HepG2 (cell line): ENCODE measurements around the gene ASAP2. TPM values are rescaled to one million over a fixed set of nuclear protein-coding genes. Genes with fewer than 3 reads are reported as not detected.

ENCODE experiments used
- BCL6 ChIP-seq: IDR thresholded peaks from 2 replicates; pipeline ENCODE4 v1.6.1; 2016; ENCODE audit warnings: missing genetic modification reagents, missing compliant biosample characterization
- CHD4 ChIP-seq: fragments of 200-600 bp; sonication (generic); IDR thresholded peaks from 2 replicates; pipeline ENCODE4 v1.7.0; 2017; ENCODE audit warnings: mild to moderate bottlenecking, low read length, borderline replicate concordance
- MED1 ChIP-seq: sonication (generic); formaldehyde crosslinking; IDR thresholded peaks from 2 replicates; pipeline ENCODE4 v1.4.0; 2020; ENCODE audit warnings: missing genetic modification reagents
- MTA1 ChIP-seq: sonication (generic); formaldehyde crosslinking; IDR thresholded peaks from 2 replicates; pipeline ENCODE4 v1.4.0; 2020; ENCODE audit warnings: missing genetic modification reagents, mild to moderate bottlenecking, borderline replicate concordance
- MYC ChIP-seq: sonication (generic); formaldehyde crosslinking; IDR thresholded peaks from 2 replicates; pipeline ENCODE4 v1.9.0; 2021; ENCODE audit warnings: missing genetic modification reagents, borderline replicate concordance
- NFKBIZ ChIP-seq: IDR thresholded peaks from 2 replicates; pipeline ENCODE4 v1.6.1; 2018; ENCODE audit warnings: missing genetic modification reagents, missing compliant biosample characterization
- PHF21A ChIP-seq: sonication (generic); formaldehyde crosslinking; IDR thresholded peaks from 2 replicates; pipeline ENCODE4 v1.5.0; 2020; ENCODE audit warnings: mild to moderate bottlenecking, missing genetic modification reagents
- RBM39 ChIP-seq: fragments of 200-400 bp; formaldehyde crosslinking; IDR thresholded peaks from one replicate; pipeline ENCODE4 v1.6.1; 2018; ENCODE audit warnings: antibody characterized with exemption, mild to moderate bottlenecking, low read depth, low read length; ENCODE audit not compliant: poor library complexity, severe bottlenecking
- XRCC5 ChIP-seq: fragments of 200-400 bp; formaldehyde crosslinking; optimal IDR thresholded peaks from 2 replicates; pipeline ENCODE3; 2017; ENCODE audit warnings: mild to moderate bottlenecking, low read length
- ZKSCAN8 ChIP-seq: IDR thresholded peaks from 2 replicates; pipeline ENCODE4 v1.6.1; 2016; ENCODE audit warnings: borderline replicate concordance, missing genetic modification reagents, missing compliant biosample characterization
- ZNF160 ChIP-seq: sonication (generic); formaldehyde crosslinking; IDR thresholded peaks from 2 replicates; pipeline ENCODE4 v1.8.0; 2022; ENCODE audit warnings: mild to moderate bottlenecking, inconsistent platforms, missing genetic modification reagents
- ZNF3 ChIP-seq: IDR thresholded peaks from 2 replicates; pipeline ENCODE4 v1.7.0; 2017; ENCODE audit warnings: inconsistent platforms
- ZNF496 ChIP-seq: sonication (generic); formaldehyde crosslinking; IDR thresholded peaks from 2 replicates; pipeline ENCODE4 v1.8.1; 2023; ENCODE audit warnings: mild to moderate bottlenecking, moderate library complexity, missing genetic modification reagents; ENCODE audit not compliant: insufficient replicate concordance
- ZNF572 ChIP-seq: sonication (generic); formaldehyde crosslinking; IDR thresholded peaks from 2 replicates; pipeline ENCODE4 v1.5.1; 2020; ENCODE audit warnings: mild to moderate bottlenecking, missing genetic modification reagents
- polyA plus RNA-seq, 8 experiments: library from polyadenylated mRNA; depleted of rRNA in 3 of 8; stranded (reverse) in 7 of 8; unstranded in 1 of 8; fragments of >200 nt; fragmentation: Illumina TruSeq in 4 of 8; extraction: Trizol in 4 of 8; gene quantifications; 2 replicates each; pipeline versions ENCODE4 v1.2.1 to v1.2.3, GENCODE V29; 2011 to 2016; ENCODE audit warnings: low read depth in 4 of 8, missing spikeins in 1 of 8, mixed read lengths in 1 of 8; ENCODE audit not compliant: insufficient read depth in 1 of 8
- total RNA-seq, 5 experiments: library from RNA; depleted of rRNA; stranded (reverse); fragments of >200 nt; fragmentation: Illumina TruSeq; extraction: Trizol; gene quantifications; 2 replicates each; pipeline ENCODE4 v1.2.3, GENCODE V29; 2016; ENCODE audit warnings: low read depth in 1 of 5
- TF ChIP-seq, protein P1 (sequence below), 2 experiments: sonication (generic) in 1 of 2; formaldehyde crosslinking in 1 of 2; IDR thresholded peaks; 2 replicates each; pipeline versions ENCODE4 v1.4.0 to v1.6.1; 2018 to 2020; ENCODE audit warnings: missing genetic modification reagents in 2 of 2, borderline replicate concordance in 1 of 2, low read depth in 1 of 2, mild to moderate bottlenecking in 1 of 2, missing biosample characterization in 1 of 2
- TF ChIP-seq, protein P2 (sequence below): IDR thresholded peaks from 2 replicates; pipeline ENCODE4 v1.6.1; 2016; ENCODE audit warnings: mild to moderate bottlenecking
- TF ChIP-seq, protein P3 (sequence below): sonication (generic); formaldehyde crosslinking; IDR thresholded peaks from 2 replicates; pipeline ENCODE4 v1.5.1; 2020; ENCODE audit warnings: mild to moderate bottlenecking, missing genetic modification reagents, moderate library complexity
- TF ChIP-seq, protein P4 (sequence below): IDR thresholded peaks from 2 replicates; pipeline ENCODE4 v1.6.1; 2012; ENCODE audit warnings: low read depth, low read length, improper control_type of control experiment

Gene ASAP2
- total and polyA plus RNA-seq, 2 of the 13 experiments (the other 11 are each of a cell fraction or from before 2014, with no cell fraction given), result 7.3 to 22.3 TPM

DNA sequence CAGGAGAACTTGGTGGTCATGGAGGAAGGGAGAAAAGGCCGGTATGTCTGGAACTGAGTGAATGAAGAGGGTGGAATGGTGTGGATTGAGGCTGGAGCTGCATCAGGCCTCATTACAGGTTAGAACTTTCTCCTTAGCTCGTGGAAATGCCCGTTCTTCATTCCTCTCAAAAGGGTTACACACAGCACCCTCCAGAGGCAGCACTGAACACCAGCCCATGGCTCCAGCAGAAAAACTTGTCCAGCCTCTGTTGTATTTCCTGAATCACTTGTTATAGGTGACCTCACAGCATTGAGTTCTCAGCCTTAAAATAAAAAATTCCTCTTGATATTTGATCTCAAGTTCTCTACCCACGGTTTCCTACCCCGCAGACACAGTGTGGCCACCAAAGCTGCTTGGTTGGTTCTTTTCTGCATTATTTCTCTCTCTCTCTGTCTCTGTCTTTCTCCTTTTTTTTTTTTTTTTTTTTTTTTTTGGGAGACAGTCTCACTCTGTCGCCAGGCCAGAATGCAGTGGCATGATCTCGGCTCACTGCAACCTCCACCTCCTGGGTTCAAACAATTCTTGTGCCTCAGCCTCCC lies 127.1 kb downstream of the ASAP2 start (continued):
- TF ChIP-seq, protein P1, sequence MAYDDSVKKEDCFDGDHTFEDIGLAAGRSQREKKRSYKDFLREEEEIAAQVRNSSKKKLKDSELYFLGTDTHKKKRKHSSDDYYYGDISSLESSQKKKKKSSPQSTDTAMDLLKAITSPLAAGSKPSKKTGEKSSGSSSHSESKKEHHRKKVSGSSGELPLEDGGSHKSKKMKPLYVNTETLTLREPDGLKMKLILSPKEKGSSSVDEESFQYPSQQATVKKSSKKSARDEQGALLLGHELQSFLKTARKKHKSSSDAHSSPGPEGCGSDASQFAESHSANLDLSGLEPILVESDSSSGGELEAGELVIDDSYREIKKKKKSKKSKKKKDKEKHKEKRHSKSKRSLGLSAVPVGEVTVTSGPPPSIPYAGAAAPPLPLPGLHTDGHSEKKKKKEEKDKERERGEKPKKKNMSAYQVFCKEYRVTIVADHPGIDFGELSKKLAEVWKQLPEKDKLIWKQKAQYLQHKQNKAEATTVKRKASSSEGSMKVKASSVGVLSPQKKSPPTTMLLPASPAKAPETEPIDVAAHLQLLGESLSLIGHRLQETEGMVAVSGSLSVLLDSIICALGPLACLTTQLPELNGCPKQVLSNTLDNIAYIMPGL (CRISPR knock-in tag; IDR thresholded peaks at IDR 0.05; ENCODE audit: borderline replicate concordance in 1 of 2, low read depth in 1 of 2), result peak; percentile 48 to 61; a peak in 1 of 4 replicates
- TF ChIP-seq CHD4 (no peak), ZNF160 (CRISPR knock-in tag) (no peak), ZNF572 (no peak), ZNF3 (CRISPR knock-in tag) (no peak), NFKBIZ (no peak), ZNF496 (no peak), BCL6 (peak; percentile 46; the same call in 1 of the 2 replicates), MYC (CRISPR knock-in tag) (no peak), ZKSCAN8 (no peak), MTA1 (CRISPR knock-in tag) (no peak), PHF21A (CRISPR knock-in tag) (0 out of 2 replicates have a peak, but pooled peaks have one; percentile 21), RBM39 (no peak), XRCC5 (peak; percentile 89), MED1 (peak; percentile 23; the same call in 1 of the 2 replicates)
- TF ChIP-seq, protein P2, sequence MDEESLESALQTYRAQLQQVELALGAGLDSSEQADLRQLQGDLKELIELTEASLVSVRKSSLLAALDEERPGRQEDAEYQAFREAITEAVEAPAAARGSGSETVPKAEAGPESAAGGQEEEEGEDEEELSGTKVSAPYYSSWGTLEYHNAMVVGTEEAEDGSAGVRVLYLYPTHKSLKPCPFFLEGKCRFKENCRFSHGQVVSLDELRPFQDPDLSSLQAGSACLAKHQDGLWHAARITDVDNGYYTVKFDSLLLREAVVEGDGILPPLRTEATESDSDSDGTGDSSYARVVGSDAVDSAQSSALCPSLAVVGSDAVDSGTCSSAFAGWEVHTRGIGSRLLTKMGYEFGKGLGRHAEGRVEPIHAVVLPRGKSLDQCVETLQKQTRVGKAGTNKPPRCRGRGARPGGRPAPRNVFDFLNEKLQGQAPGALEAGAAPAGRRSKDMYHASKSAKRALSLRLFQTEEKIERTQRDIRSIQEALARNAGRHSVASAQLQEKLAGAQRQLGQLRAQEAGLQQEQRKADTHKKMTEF (CRISPR knock-in tag), result no peak
- TF ChIP-seq, protein P3, sequence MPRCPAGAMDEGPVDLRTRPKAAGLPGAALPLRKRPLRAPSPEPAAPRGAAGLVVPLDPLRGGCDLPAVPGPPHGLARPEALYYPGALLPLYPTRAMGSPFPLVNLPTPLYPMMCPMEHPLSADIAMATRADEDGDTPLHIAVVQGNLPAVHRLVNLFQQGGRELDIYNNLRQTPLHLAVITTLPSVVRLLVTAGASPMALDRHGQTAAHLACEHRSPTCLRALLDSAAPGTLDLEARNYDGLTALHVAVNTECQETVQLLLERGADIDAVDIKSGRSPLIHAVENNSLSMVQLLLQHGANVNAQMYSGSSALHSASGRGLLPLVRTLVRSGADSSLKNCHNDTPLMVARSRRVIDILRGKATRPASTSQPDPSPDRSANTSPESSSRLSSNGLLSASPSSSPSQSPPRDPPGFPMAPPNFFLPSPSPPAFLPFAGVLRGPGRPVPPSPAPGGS, result no peak
- TF ChIP-seq, protein P4, sequence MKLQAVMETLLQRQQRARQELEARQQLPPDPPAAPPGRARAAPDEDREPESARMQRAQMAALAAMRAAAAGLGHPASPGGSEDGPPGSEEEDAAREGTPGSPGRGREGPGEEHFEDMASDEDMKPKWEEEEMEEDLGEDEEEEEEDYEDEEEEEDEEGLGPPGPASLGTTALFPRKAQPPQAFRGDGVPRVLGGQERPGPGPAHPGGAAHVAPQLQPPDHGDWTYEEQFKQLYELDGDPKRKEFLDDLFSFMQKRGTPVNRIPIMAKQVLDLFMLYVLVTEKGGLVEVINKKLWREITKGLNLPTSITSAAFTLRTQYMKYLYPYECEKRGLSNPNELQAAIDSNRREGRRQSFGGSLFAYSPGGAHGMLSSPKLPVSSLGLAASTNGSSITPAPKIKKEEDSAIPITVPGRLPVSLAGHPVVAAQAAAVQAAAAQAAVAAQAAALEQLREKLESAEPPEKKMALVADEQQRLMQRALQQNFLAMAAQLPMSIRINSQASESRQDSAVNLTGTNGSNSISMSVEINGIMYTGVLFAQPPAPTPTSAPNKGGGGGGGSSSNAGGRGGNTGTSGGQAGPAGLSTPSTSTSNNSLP, result peak; percentile 25; the same call in 1 of the 2 replicates
